ENCODE measurements around the gene AFF2.

GRCh38 chrX:148804579-148805355 is 304.4 kb downstream of the AFF2 start:
- no peak for TF ChIP-seq CTCF (IDR thresholded peaks at IDR 0.05)
- no peak for TF ChIP-seq POLR2A (IDR thresholded peaks at IDR 0.05)
- no peak for TF ChIP-seq POLR2AphosphoS5 (IDR thresholded peaks at IDR 0.05)
- no peak for TF ChIP-seq EP300 (IDR thresholded peaks at IDR 0.05; ENCODE audit: low read depth)
